ENCODE results near the gene MEIKIN.

MEIKIN gene

DNA sequence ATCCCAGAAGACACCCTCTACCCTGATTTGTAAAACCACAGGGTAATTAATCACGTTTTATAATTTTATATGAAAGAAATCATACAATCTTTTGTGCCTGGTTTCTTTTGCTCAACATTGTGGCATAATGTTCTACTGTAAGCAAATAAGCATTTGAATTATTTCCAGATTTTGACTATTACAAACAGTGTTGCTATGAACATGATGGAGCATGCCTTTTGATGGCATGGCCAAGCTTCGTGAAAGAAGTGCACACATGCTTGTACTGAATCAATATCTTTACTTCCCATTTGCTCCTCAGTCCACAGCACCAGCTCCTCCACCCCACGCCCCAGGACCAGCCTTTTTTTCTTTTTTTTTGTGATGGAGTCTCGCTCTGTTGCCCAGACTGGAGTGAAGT lies 36.1 kb upstream of the MEIKIN start:
- Histone ChIP-seq H3K36me3 (ENCODE audit: insufficient read depth) (no peaks in the 10 kb centered on the region), H3K27ac (no peak overlapping the region), H2AFZ (ENCODE audit: low read depth) (no peak overlapping the region), H3K4me3 (IDR thresholded peaks at IDR 0.05; ENCODE audit: insufficient read depth, low read depth, low read length) (no peak overlapping the region), H3K79me2 (ENCODE audit: insufficient read depth, low read depth) (no peaks in the 10 kb centered on the region), H3K9ac (no peak overlapping the region), H3K27me3 (ENCODE audit: insufficient read depth, low read depth) (no peaks in the 10 kb centered on the region), H4K20me1 (ENCODE audit: insufficient read depth) (no peaks in the 10 kb centered on the region), H3K4me2 (no peak overlapping the region), H3K4me1 (ENCODE audit: low read depth, poor library complexity, severe bottlenecking) (no peaks in the 10 kb centered on the region)
- TF ChIP-seq, protein P1, sequence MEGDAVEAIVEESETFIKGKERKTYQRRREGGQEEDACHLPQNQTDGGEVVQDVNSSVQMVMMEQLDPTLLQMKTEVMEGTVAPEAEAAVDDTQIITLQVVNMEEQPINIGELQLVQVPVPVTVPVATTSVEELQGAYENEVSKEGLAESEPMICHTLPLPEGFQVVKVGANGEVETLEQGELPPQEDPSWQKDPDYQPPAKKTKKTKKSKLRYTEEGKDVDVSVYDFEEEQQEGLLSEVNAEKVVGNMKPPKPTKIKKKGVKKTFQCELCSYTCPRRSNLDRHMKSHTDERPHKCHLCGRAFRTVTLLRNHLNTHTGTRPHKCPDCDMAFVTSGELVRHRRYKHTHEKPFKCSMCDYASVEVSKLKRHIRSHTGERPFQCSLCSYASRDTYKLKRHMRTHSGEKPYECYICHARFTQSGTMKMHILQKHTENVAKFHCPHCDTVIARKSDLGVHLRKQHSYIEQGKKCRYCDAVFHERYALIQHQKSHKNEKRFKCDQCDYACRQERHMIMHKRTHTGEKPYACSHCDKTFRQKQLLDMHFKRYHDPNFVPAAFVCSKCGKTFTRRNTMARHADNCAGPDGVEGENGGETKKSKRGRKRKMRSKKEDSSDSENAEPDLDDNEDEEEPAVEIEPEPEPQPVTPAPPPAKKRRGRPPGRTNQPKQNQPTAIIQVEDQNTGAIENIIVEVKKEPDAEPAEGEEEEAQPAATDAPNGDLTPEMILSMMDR (conservative IDR thresholded peaks at IDR 0.05; ENCODE audit: low read depth, low read length), result no peak

DNA sequence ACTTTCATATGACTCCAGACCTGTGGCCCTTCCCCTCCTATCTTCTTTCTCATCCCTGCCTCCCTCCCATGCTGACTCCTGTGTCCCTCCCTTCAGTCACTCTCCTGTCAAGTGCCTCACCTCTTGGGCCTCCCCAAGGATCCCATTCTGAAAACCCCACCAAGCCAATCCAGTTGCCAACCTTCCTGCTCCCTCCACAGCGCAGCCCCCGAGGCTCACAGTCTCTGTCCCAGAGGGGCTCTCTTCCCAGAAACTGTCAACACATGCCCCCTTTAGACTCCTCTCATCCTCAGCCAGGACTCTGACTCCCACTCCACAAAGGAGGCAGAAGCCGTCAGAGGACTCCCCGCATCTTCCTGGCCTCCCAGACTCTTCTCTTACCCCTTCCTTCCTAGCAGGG lies 35.2 kb upstream of the MEIKIN start:
- Histone ChIP-seq H3K9ac (no peak overlapping the region), H3K27me3 (ENCODE audit: insufficient read depth, low read depth) (no peaks in the 10 kb centered on the region), H2AFZ (ENCODE audit: low read depth) (no peak overlapping the region), H3K4me3 (IDR thresholded peaks at IDR 0.05; ENCODE audit: insufficient read depth, low read depth, low read length) (no peak overlapping the region), H3K79me2 (ENCODE audit: insufficient read depth, low read depth) (no peaks in the 10 kb centered on the region), H3K4me2 (no peak overlapping the region), H3K27ac (no peak overlapping the region), H4K20me1 (ENCODE audit: insufficient read depth) (no peaks in the 10 kb centered on the region), H3K36me3 (ENCODE audit: insufficient read depth) (no peaks in the 10 kb centered on the region), H3K4me1 (ENCODE audit: low read depth, poor library complexity, severe bottlenecking) (no peaks in the 10 kb centered on the region)
- TF ChIP-seq, protein P1 (conservative IDR thresholded peaks at IDR 0.05; ENCODE audit: low read depth, low read length), result no peak

DNA sequence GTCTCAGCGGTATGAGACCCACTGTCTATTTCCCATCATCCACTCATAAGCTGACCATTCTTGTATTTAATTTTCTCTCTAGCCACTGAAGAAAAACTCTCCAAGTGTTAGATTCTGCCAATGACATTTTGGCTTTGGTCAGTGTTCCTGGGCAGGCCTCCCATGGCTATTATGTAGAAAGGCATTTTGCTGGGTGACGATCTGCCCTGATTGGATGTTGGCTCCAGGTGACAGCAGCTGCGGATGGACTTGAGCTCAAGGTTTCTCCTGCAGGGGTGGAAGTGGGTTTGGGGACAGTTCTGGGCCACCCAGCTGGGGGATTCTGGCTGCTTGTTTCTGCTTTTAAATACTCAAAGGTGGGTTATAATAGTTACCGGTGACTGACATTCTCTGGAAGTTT lies 34.4 kb upstream of the MEIKIN start:
- TF ChIP-seq, protein P1 (conservative IDR thresholded peaks at IDR 0.05; ENCODE audit: low read depth, low read length), result no peak
- no peaks in the 10 kb centered on the region for H3K4me1 ChIP-seq (ENCODE audit: low read depth, poor library complexity, severe bottlenecking)
- no peaks in the 10 kb centered on the region for H4K20me1 ChIP-seq (ENCODE audit: insufficient read depth)
- H3K36me3 ChIP-seq (ENCODE audit: insufficient read depth), result no peaks in the 10 kb centered on the region
- H3K4me3 ChIP-seq (IDR thresholded peaks at IDR 0.05; ENCODE audit: insufficient read depth, low read depth, low read length), result no peak overlapping the region
- H3K4me2 ChIP-seq, result no peak overlapping the region
- H3K27ac ChIP-seq, result no peak overlapping the region
- no peak overlapping the region for H3K9ac ChIP-seq
- no peaks in the 10 kb centered on the region for H3K79me2 ChIP-seq (ENCODE audit: insufficient read depth, low read depth)
- no peak overlapping the region for H2AFZ ChIP-seq (ENCODE audit: low read depth)
- no peaks in the 10 kb centered on the region for H3K27me3 ChIP-seq (ENCODE audit: insufficient read depth, low read depth)

DNA sequence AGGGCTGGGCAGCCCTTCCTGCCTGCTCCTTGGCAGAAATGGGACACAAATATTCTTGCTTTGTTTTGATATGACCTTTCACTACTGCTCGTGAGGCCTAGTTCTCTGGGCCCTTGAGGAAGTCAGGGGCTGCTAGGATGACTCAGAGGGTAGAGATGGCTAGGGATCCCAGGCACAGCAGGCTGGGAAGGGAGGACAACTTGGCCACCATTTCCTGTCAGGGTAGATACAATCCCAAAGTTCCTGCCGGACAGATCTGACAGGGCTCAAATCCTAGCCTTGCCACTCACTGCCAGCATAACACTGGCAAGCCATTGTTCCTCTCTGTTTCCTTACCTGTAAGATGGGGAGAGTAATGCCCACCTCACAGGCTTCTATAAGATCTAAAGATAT lies 31.7 kb upstream of the MEIKIN start:
- Histone ChIP-seq H3K36me3 (ENCODE audit: insufficient read depth) (no peaks in the 10 kb centered on the region), H3K27ac (no peak overlapping the region), H2AFZ (ENCODE audit: low read depth) (no peak overlapping the region), H3K4me1 (ENCODE audit: low read depth, poor library complexity, severe bottlenecking) (no peaks in the 10 kb centered on the region), H3K4me2 (no peak overlapping the region), H3K27me3 (ENCODE audit: insufficient read depth, low read depth) (no peaks in the 10 kb centered on the region), H3K79me2 (ENCODE audit: insufficient read depth, low read depth) (no peaks in the 10 kb centered on the region), H3K9ac (no peak overlapping the region), H4K20me1 (ENCODE audit: insufficient read depth) (no peaks in the 10 kb centered on the region), H3K4me3 (IDR thresholded peaks at IDR 0.05; ENCODE audit: insufficient read depth, low read depth, low read length) (no peak overlapping the region)
- TF ChIP-seq, protein P1 (conservative IDR thresholded peaks at IDR 0.05; ENCODE audit: low read depth, low read length), result no peak
